Uterus (tissue), 2 donors: ENCODE results near the gene IBTK.

Source experiments
- CTCF ChIP-seq, 4 experiments: fragments of 200-600 bp in 2 of 4; fragments of 450-650 bp in 2 of 4; sonication (generic) in 2 of 4; IDR thresholded peaks; one replicate each; pipeline ENCODE4 v1.5.1; 2016 to 2019; ENCODE audit warnings: antibody characterized with exemption in 4 of 4, mild to moderate bottlenecking in 2 of 4, moderate library complexity in 1 of 4
- POLR2A ChIP-seq, 2 donors: fragments of 450-650 bp; IDR thresholded peaks; one replicate each; pipeline ENCODE4 v1.6.1; 2016; ENCODE audit warnings: antibody characterized with exemption in 2 of 2, mild to moderate bottlenecking in 1 of 2, moderate library complexity in 1 of 2

- no peak for TF ChIP-seq CTCF (IDR thresholded peaks at IDR 0.05)
- no peak for TF ChIP-seq POLR2A (IDR thresholded peaks at IDR 0.05)
These were observed 36.3 kb upstream of the IBTK start for GRCh38 chr6:82283771-82284410.
